HEK293 (cell line): Measurements from ENCODE around the gene SAFB.
A peak's percentile ranks its signal among the peaks of the same experiment; 100 is the strongest.

ENCODE experiments used
- CTCF ChIA-PET: fragments of 350-600 bp; formaldehyde crosslinking; extraction: SDS; loops from one replicate; lab custom pipeline; 2021; ENCODE audit warnings: antibody characterized with exemption; lab: Yijun Ruan, JAX
- POLR2A ChIA-PET: fragments of 300-600 bp; formaldehyde crosslinking; extraction: SDS; loops from one replicate; lab custom pipeline; 2020; ENCODE audit warnings: antibody characterized with exemption, inconsistent platforms; lab: Yijun Ruan, JAX
- H3K27ac ChIP-seq: fragments of 200-500 bp; sonication (Bioruptor generic); 2 replicates; pipeline ENCODE4 v1.5.1; 2014; ENCODE audit warnings: low read depth, low read length, control low read depth, inconsistent platforms; ENCODE audit errors: extremely low read depth
- H3K36me3 ChIP-seq, 2 experiments: fragments of 200-500 bp in 1 of 2; sonication (Bioruptor generic) in 1 of 2; 1 replicate in 1 of 2; 2 replicates in 1 of 2; pipeline ENCODE4 v1.5.1; 2014 to 2017; ENCODE audit warnings: inconsistent platforms in 2 of 2, low read length in 2 of 2; ENCODE audit not compliant: control insufficient read depth in 2 of 2, insufficient read depth in 1 of 2
- H3K4me1 ChIP-seq: fragments of 200-500 bp; sonication (Bioruptor generic); 2 replicates; pipeline ENCODE4 v1.5.1; 2014; ENCODE audit warnings: mild to moderate bottlenecking, low read length, inconsistent platforms; ENCODE audit not compliant: control insufficient read depth, insufficient read depth
- H3K4me3 ChIP-seq: 2 replicates; pipeline ENCODE4 v1.5.1; 2011; ENCODE audit warnings: low read depth, mild to moderate bottlenecking, control low read depth, low read length, moderate library complexity
- H3K9me3 ChIP-seq: fragments of 200-500 bp; sonication (Bioruptor generic); 2 replicates; pipeline ENCODE4 v1.5.1; 2014; ENCODE audit warnings: low read depth, low read length, inconsistent platforms; ENCODE audit not compliant: control insufficient read depth, insufficient read depth
- CTCF ChIP-seq: fragments of 450-650 bp; formaldehyde crosslinking; IDR thresholded peaks from 2 replicates; pipeline ENCODE4 v1.5.1; 2016; ENCODE audit warnings: missing biosample characterization, missing genetic modification characterization
- KLF1 ChIP-seq: fragments of 450-650 bp; formaldehyde crosslinking; IDR thresholded peaks from 2 replicates; pipeline ENCODE4 v1.5.1; 2016; ENCODE audit warnings: missing biosample characterization, missing genetic modification characterization
- PRDM2 ChIP-seq: fragments of 450-650 bp; formaldehyde crosslinking; IDR thresholded peaks from 2 replicates; pipeline ENCODE4 v1.5.1; 2016; ENCODE audit warnings: missing biosample characterization, missing genetic modification characterization, borderline replicate concordance
- SCRT1 ChIP-seq: fragments of 450-650 bp; formaldehyde crosslinking; IDR thresholded peaks from 2 replicates; pipeline ENCODE4 v1.5.1; 2016; ENCODE audit warnings: missing biosample characterization, missing genetic modification characterization, borderline replicate concordance
- ZBTB20 ChIP-seq: fragments of 450-650 bp; formaldehyde crosslinking; IDR thresholded peaks from 2 replicates; pipeline ENCODE4 v1.5.1; 2016; ENCODE audit warnings: missing biosample characterization, missing genetic modification characterization
- ZNF140 ChIP-seq: fragments of 450-650 bp; formaldehyde crosslinking; IDR thresholded peaks from 2 replicates; pipeline ENCODE4 v1.5.1; 2016; ENCODE audit warnings: missing biosample characterization, missing genetic modification characterization
- ZNF19 ChIP-seq: fragments of 450-650 bp; formaldehyde crosslinking; IDR thresholded peaks from 2 replicates; pipeline ENCODE4; 2016; ENCODE audit warnings: missing biosample characterization, missing genetic modification characterization, low read depth
- ZNF302 ChIP-seq: fragments of 450-650 bp; formaldehyde crosslinking; IDR thresholded peaks from 2 replicates; pipeline ENCODE4 v1.5.1; 2016; ENCODE audit warnings: missing biosample characterization, missing genetic modification characterization, low read depth
- ZNF366 ChIP-seq: fragments of 450-650 bp; formaldehyde crosslinking; conservative IDR thresholded peaks from 2 replicates; pipeline ENCODE4 v1.5.1; 2016; ENCODE audit warnings: missing biosample characterization, missing genetic modification characterization
- ZNF596 ChIP-seq: fragments of 450-650 bp; IDR thresholded peaks from 2 replicates; pipeline ENCODE4 v1.5.0; 2018; ENCODE audit warnings: missing biosample characterization, mild to moderate bottlenecking, missing genetic modification characterization, moderate library complexity
- ZNF654 ChIP-seq: fragments of 450-650 bp; formaldehyde crosslinking; IDR thresholded peaks from 2 replicates; pipeline ENCODE4 v1.5.1; 2016; ENCODE audit warnings: low read depth, missing biosample characterization, missing genetic modification characterization
- ZNF776 ChIP-seq: fragments of 450-650 bp; formaldehyde crosslinking; IDR thresholded peaks from 2 replicates; pipeline ENCODE4 v1.5.0; 2017; ENCODE audit warnings: missing biosample characterization, missing genetic modification characterization, borderline replicate concordance

Gene SAFB

DNA sequence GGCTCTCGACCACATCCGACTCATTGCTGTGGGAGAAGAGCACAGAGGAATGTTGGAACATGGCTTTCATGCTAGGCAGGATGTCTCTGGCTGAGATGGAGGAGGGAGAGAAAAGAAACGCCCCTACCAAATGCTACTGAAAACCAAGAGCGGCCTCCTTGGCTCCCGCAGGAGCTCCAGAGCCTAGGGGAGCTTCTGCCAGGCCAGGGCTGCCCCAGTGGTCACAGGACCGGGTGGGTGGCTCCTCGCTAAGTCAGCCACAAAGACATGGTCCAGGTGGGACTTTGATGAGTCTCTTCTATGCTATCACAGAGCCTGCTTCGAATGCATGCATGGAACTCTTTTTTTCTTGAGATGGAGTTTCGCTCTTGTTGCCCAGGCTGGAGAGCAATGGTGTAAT, 90.3 kb downstream of the SAFB start (continued):
- TF ChIP-seq CTCF: no peak
- no peak for TF ChIP-seq ZBTB20 (tag by site-specific recombination)
- no peak for TF ChIP-seq SCRT1 (tag by site-specific recombination)

DNA sequence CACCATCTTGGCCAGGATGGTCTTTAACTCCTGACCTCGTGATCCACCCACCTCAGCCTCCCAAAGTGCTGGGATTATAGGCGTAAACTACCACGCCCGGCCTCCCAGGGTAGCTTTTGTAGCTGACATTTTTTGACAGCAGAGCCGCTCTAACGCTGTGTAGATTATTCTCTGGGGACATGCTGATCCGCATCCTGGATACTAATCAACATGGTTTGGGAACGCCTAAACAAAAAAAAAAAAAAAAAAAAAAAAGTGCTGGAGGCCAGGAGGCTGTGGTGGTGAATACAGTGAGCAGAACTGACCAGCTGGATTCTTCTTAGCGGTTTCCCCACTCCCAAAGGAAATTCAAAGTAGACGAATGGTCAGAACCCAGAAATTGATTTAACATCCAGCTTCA, 91.9 kb downstream of the SAFB start:
- CTCF ChIA-PET: interaction anchor here (0.6 to 1.2 kb wide), 6 partner anchors 25 to 1363 kb away, joined by 3 to 5 read pairs (median 4); partner anchors contain the start of gene RPL36
- TF ChIP-seq KLF1 (peak; percentile 29; the same call in 1 of the 2 replicates), ZNF596 (tag by site-specific recombination) (no peak)
- TF ChIP-seq, all 188 proteins: peak for 1
- POLR2A ChIA-PET: interaction anchor here (1.2 kb wide), 1 partner anchor 25 kb away, joined by 3 read pairs; the partner anchor contains the start of gene RPL36

GRCh38 chr19:5717215-5717935, 94.5 kb downstream of the SAFB start:
- Histone ChIP-seq H3K9me3 (no peaks in the 10 kb centered on the region), H3K36me3 (peaks cover 28 to 34% of the 10 kb centered on the region in 2 experiments; a peak in 2 of 3 replicates), H3K27ac (no peak overlapping the region; the same call in 1 of the 2 replicates), H3K4me3 (no peak overlapping the region), H3K4me1 (peaks cover 12% of the 10 kb centered on the region; the same call in 1 of the 2 replicates)
- POLR2A ChIA-PET: interaction anchor here (0.6 to 4.1 kb wide), 4 partner anchors 9 to 35 kb away, joined by 4 to 62 read pairs (median 8); partner anchors contain the start of gene RPL36
- TF ChIP-seq PRDM2 (tag by site-specific recombination) (no peak), ZNF776 (tag by site-specific recombination) (no peak), ZNF140 (tag by site-specific recombination) (no peak), ZNF302 (no peak), ZNF366 (tag by site-specific recombination) (no peak), ZNF19 (tag by site-specific recombination) (no peak), ZNF654 (tag by site-specific recombination) (no peak)
- CTCF ChIA-PET: interaction anchor here (0.7 to 1.6 kb wide), 3 partner anchors 11 to 72 kb away, joined by 3 to 6 read pairs (median 3); no protein-coding TSS in a partner anchor

More for the DNA sequence above, 91.9 kb downstream of the SAFB start:
- H3K27ac ChIP-seq: no peak overlapping the region
- peaks cover 12% of the 10 kb centered on the region; the same call in 1 of the 2 replicates for H3K4me1 ChIP-seq
- H3K4me3 ChIP-seq: no peak overlapping the region
- no peaks in the 10 kb centered on the region for H3K9me3 ChIP-seq
- H3K36me3 ChIP-seq: peaks cover 37 to 56% of the 10 kb centered on the region in 2 experiments; a peak in 2 of 3 replicates
